Epithelial cell of esophagus (primary cell): ENCODE measurements around the gene STK10.

ENCODE experiments used
- DNase-seq: peaks from one replicate; pipeline ENCODE4 v3.0.0; 2010; ENCODE audit warnings: low read depth
- H3K4me3 ChIP-seq: 2 replicates; pipeline ENCODE4 v1.5.1; 2011; ENCODE audit warnings: mild to moderate bottlenecking, low read length, control low read depth
- CTCF ChIP-seq: IDR thresholded peaks from 2 replicates; pipeline ENCODE4 v1.5.1; 2011; ENCODE audit warnings: low read depth, mild to moderate bottlenecking, low read length, control low read depth, inconsistent platforms; ENCODE audit not compliant: insufficient read depth; ENCODE audit errors: missing control alignments

Gene STK10

DNA sequence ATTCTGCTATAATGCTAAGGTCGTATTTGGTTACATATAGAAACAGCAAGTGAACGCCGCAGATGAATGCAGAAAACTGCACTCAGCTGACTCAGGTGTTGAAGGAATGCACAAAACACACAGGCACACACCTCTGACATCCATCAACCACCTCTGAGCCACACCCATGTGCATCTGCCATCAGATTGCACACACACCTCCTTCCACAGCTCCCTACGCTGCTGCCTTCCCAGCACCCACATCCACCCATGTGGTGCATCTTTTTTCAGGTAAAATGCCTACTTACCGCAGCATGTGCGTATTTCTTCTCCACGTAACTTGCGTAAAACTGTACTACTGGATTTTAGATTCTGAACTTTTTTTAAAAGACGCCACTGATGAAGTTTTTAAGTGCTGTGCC lies 7.1 kb downstream of the STK10 start:
- no peak overlapping the region for H3K4me3 ChIP-seq
- TF ChIP-seq CTCF, result no peak
- DNase-seq, result peak; percentile 42

DNA sequence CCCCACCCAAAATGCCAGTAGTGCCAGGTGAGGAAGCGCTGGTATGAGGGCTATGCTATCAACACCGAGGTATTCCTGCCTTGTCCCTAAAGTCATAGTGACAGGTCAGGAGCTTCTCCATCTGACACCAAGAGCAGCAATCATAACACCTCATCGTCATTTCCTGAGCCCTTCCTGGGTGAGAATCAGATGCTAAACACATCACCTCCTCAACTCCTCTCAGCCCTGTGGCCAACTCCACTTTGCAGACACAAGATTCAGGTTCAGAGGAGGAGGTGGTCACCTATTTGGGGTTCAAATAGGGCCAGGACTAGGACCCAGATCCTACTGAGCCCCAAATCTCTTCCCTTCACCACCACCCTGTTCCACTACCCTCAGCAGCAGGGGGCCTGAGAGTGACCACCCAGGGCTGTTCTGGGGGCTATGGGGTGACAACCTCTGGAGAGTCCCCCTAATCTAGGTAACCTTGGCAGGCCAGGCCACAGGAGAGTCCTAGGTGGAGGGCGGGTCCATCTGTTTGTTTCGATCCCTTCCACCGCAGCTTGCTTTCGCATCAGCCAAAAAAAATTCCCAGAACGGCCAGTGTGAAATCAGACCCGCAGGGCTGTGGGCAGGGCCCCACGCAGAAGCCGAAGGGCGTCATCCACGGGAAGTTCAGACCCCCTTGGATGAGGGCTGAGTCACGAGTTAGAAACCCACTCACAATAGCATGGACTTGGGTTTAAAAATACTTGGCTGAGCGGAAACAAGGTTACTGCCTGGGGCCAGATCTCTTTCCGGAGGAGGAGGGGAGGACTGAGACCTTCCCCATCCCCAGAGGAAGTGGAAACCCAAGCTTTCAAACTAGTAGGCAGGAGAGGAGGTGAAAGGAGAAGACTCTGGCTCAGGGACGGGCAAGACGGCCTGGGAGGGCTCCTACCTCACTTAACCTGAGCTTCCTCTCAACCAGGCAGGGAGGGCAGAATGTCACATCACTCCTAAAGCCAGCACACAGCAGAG lies 8.7 kb downstream of the STK10 start:
- no peak for DNase-seq
- H3K4me3 ChIP-seq, result no peak overlapping the region
- TF ChIP-seq CTCF, result no peak

DNA sequence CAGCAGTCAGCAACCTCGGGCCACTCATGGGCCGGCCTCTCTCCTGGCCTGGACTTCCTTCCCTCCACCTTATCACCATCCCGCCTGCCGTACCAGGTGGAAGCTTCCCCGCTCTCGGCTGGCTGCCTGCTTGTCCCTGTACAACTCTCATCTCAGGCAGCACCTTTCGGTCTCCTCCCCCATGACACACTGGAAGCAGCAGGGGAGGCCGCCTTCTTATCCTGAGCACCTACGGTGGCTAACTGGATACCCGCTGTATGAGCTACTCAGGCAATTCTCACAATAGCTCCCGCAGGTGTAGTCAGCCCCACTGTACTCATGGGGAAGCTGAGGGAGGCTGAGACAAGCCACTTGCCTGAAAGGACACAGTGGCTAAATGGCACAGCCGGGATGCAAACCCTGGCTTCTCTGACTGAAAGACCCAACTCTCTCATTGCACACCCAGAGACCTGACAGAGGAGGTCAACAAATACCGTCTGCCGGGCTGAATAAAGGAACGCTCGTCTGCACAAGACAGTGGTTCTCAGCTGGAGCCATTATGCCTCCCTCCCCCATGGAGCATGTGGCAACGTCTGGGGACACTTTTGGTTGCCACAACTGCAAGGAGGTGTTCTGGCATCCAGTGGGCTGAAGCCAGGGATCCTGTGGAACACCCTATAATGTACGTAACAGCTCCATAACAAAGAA lies 9.6 kb downstream of the STK10 start:
- DNase-seq, result no peak
- H3K4me3 ChIP-seq, result no peak overlapping the region
- no peak for TF ChIP-seq CTCF

DNA sequence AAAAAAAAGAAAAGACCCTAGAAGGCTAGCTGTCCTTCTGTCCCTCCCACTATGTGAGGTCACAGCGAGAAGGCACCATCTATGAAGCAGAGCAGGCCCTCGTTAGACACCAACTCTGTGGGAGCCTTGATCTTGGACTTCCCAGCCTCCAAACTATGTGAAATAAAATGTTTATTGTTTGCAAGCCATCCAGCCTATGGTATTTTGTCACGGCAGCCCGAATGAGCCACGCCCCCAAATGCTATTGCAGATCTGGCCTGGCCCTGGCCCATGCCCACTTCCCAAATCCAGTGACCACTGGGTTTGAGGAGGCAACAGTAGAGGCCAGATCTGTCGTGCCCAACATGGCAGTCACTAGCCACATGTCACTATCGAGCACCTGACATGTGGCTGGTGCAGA lies 10.8 kb downstream of the STK10 start:
- no peak for DNase-seq
- TF ChIP-seq CTCF, result no peak
- no peak overlapping the region for H3K4me3 ChIP-seq

DNA sequence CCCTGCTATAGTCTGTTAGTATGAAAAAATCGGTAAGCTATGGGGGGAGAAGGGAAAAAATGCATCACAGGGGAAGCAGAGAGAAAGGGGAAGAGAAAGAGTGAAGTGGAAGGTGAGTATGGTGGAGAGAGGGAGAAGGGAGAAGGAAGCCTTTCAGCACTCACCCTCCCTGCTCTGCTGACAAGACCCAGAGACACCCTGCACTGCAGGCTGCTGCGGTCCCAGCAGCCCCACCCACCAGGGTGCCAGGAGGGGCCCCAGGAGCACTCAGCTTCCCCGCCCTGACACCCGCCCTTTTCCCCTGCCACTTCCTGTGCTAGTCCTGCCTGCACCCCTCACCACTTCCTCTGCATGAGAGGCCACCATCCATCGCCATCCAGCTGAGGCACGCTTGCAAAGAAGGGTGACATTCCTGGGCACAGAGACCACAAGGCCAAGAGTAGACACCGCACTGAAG lies 12.7 kb downstream of the STK10 start:
- no peak for DNase-seq
- H3K4me3 ChIP-seq, result no peak overlapping the region
- TF ChIP-seq CTCF, result no peak

DNA sequence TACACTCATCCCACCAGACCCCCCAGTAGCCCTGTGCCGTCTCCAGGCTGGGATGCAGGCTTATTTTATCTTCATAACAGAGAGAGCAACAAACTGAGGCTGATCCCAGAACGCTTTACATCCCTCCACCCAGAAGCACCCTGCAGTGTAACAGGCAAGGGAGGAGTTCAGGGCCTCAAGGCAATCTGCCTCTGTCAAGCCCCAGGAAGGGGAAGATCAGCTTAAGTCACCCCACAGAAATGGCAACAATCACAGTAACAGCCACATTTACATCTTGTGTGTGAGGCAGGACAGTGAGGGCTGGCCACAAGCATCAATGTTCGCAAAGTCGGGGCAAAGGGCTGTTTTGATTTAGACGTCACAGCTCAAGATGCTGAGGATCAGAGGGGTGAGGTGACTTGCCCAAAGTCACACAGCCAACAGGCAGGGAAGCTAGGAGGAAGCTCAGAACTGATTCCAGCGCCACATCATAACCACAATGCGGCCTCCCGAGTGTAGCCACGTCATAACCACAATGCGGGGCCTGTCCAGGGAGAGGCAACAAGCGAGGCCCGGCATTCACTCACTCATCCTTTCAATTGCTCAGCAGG lies 14.4 kb downstream of the STK10 start:
- H3K4me3 ChIP-seq, result no peak overlapping the region
- no peak for TF ChIP-seq CTCF
- peak; percentile 97 for DNase-seq
